Erythroblast (primary cell): ENCODE data around the gene NMUR1.

Experiments used
- GATA1 ChIP-seq: IDR thresholded peaks from 2 replicates; pipeline ENCODE4 v1.6.1; 2011; ENCODE audit warnings: low read depth, mild to moderate bottlenecking, control low read depth, low read length, moderate library complexity
- POLR2A ChIP-seq: IDR thresholded peaks from 2 replicates; pipeline ENCODE4 v1.6.1; 2011; ENCODE audit warnings: mild to moderate bottlenecking, low read length

- TF ChIP-seq POLR2A (no peak), GATA1 (no peak)
These were observed 18.5 kb upstream of the NMUR1 start for GRCh38 chr2:231548752-231549151.
